Omental fat pad (tissue), 4 donors: ENCODE results near the gene SLC11A2. TPM values are rescaled to one million over a fixed set of nuclear protein-coding genes. Genes with fewer than 3 reads are reported as not detected.

Experiments used
- ATAC-seq: fragments of 150-250 bp; one replicate; pipeline ENCODE4 v1.9.1; 2016; ENCODE audit warnings: mild to moderate bottlenecking, moderate library complexity; ENCODE audit not compliant: low FRiP score
- DNase-seq: peaks from one replicate; pipeline ENCODE4 v3.0.0-alpha.2; 2019; ENCODE audit warnings: low spot score
- total RNA-seq, 4 donors: library from RNA; depleted of rRNA; stranded (reverse); fragments of >200 nt; gene quantifications; one replicate each; pipeline ENCODE4 v1.1.0, GENCODE V29; 2016
- TF ChIP-seq, protein P1 (sequence below), 3 donors: fragments of 450-650 bp; IDR thresholded peaks; one replicate each; pipeline ENCODE4 v1.5.1; 2016 to 2017; ENCODE audit warnings: antibody characterized with exemption in 3 of 3, mild to moderate bottlenecking in 3 of 3, moderate library complexity in 2 of 3

Gene SLC11A2
- total RNA-seq, 4 donors from 2014 or later: 39.6 to 59.6 (median 50.7) TPM

DNA sequence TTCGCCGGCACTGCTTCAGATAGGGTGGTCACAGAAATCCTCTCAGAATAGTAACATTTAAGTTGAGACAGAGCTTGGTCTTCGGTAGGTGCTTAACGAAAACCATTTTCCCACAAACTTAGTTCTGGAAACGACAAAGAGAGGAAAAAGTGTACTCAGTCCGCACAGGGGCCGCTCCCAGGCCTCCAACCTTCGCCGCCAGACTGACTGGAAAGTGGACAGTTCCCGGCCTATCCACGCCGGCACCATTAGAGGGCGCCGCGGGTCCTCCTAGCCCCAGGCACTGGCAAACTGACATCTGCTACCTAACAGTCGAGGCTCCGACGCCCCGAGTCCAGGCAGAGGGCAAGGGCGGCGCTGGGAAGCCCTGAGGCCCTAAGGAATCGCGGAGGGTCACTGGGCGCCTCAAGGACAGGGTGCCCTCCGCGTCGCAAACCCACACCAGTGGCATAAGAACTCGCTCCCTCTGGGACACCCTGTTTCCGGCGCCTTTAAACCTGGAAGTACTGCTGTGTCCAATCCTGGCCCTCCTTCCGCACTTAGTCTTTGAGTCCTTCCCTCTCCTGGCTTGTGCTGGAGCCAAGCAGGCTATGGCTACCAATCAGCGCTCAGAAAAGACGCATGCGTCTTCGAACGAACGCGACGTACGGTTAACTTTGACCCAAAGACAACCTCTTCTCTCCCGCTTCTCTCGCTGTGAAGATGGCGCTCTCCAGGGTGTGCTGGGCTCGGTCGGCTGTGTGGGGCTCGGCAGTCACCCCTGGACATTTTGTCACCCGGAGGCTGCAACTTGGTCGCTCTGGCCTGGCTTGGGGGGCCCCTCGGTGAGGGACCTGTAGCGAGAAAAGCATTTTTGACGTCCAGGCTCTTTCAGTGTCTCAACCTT lies 21.7 kb upstream of the SLC11A2 start, which contains the start of gene LETMD1:
Gene LETMD1 (plus strand): TSS at position 673 of the 886 bp plus-strand sequence. CDS start 30 bp downstream, at position 703.
- peak; percentile 99 for ATAC-seq
- TF ChIP-seq, protein P1, sequence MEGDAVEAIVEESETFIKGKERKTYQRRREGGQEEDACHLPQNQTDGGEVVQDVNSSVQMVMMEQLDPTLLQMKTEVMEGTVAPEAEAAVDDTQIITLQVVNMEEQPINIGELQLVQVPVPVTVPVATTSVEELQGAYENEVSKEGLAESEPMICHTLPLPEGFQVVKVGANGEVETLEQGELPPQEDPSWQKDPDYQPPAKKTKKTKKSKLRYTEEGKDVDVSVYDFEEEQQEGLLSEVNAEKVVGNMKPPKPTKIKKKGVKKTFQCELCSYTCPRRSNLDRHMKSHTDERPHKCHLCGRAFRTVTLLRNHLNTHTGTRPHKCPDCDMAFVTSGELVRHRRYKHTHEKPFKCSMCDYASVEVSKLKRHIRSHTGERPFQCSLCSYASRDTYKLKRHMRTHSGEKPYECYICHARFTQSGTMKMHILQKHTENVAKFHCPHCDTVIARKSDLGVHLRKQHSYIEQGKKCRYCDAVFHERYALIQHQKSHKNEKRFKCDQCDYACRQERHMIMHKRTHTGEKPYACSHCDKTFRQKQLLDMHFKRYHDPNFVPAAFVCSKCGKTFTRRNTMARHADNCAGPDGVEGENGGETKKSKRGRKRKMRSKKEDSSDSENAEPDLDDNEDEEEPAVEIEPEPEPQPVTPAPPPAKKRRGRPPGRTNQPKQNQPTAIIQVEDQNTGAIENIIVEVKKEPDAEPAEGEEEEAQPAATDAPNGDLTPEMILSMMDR (IDR thresholded peaks at IDR 0.05): peak in 2 of 3 donors; percentile 6 to 78
- DNase-seq: peak; percentile 77

DNA sequence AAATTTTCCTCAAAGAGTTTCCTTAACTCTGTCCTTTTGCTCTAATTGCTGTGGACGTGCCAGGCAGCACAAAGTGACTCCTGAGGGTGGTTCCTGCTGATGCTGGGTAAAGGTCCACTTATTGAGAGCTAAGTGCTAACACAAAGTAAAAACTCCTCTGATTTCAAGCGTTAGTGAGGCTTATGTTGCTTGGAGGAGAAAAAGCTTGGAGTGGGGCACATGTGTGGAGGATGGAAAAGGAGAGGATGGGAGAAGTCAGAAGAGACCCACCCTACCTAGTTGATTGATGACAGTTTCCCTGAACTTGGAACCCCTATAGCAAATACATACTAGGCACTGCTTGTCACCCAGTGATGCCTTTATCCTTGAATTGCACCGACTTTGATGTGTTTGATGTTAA lies 10.1 kb upstream of the SLC11A2 start:
- ATAC-seq (no peak), DNase-seq (no peak)
- TF ChIP-seq, protein P1 (IDR thresholded peaks at IDR 0.05): no peak

DNA sequence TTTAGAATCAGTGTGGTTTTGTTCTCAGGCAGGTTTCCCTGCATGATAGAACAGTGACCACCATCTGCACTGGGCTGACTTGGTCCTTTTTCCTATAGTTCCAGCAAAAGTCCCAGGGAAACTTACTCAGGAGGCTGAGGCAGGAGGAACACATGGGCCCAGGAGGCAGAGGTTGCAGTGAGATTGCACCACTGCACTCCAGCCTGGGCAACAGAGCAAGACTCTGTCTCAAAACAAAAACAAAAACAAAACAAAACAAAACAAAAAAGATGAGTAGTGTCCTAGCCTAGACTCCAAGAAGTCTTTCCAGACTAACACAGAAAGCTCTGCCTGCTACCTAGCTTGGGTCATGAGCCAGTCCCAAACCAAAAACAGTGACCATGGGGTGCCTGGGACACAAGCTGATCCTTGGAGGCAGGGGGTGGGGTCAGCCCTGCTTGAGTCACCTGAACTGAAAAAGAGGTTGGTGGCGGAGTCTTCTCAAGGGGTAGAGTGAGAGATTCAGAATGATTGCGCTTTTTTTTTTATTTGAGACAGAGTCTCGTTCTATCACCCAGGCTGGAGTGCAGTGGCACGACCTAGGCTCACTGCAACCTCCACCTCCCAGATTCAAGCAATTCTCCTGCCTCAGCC lies 7.4 kb upstream of the SLC11A2 start:
- ATAC-seq (no peak), DNase-seq (no peak)
- TF ChIP-seq, protein P1 (IDR thresholded peaks at IDR 0.05): no peak

DNA sequence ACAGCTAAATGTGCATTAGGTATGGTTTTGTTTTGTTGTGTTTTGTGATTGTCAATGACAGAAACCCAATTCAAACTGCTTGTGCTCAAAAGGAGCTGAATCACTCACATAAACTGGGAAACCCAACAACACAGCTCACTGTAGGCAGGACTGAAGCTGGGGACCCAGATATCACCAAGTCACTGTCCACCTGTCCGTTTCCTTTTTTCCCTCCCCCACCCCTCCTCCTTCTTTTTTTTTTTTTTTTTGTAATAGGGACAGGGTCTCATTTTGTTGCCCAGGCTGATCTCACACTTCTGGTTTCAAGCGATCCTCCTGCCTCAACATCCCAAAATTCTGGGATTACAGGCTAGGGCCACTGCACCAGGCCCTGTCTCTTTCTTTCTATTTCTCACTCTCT lies 6.9 kb upstream of the SLC11A2 start:
- DNase-seq (no peak), ATAC-seq (no peak)
- TF ChIP-seq, protein P1 (IDR thresholded peaks at IDR 0.05): no peak

DNA sequence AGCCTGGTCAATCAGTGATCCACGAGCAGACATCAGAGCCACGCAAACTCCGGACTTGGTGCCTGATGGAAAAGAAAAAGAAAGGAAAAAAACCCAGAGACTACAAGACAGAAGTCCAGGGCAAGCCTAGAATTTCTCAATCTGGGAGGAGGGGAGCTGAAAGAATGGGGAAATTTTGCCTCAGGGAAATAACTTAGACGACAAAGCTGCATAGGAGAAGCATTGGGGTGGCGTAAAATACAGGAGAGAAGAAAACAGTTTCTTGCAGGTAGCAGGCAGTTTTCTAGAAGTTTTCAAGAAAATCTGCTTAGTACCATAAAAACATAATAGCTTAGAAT lies 2.6 kb upstream of the SLC11A2 start:
- ATAC-seq (no peak), DNase-seq (no peak)
- TF ChIP-seq, protein P1 (IDR thresholded peaks at IDR 0.05): no peak

DNA sequence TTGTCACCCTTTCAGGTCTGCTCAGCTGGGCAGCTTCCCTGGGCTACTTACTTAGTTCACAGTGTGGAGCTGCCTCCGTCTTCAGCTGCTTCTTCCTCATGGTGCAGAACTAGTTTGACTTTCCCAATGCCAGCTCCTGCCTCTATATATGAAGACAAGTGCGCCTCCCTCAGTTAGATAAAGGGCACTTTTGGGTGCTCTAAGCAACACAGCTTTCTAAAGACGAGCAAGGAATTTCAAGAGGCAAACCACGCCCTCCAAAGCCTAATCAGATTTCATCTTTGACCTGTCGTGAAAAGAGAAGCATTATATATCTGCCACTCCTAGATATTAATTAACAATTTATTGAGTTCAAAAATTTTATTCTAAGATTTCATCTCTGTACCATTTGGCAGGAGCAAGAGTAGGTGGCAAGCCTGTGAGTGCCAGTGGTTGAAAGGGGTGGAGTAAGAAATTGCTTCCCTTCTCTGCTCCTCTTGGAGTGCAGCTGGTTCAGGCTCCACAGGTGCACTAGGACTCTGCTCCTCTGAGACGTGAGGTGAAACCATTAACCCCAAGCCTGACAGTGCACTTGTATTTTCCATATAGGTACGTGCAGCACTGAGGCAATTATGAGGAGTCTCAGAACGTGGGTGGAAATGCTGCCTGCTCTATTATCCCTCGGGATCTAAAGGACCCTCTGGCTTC lies 2.1 kb upstream of the SLC11A2 start:
- ATAC-seq (no peak), DNase-seq (no peak)

More for the DNA sequence above, 2.1 kb upstream of the SLC11A2 start:
- TF ChIP-seq, protein P1 (IDR thresholded peaks at IDR 0.05): no peak
